Measurements from ENCODE around the gene AADAC. TPM values are rescaled to one million over a fixed set of nuclear protein-coding genes. Genes with fewer than 3 reads are reported as not detected.
A peak's percentile ranks its signal among the peaks of the same experiment; 100 is the strongest.
"Not testable (repeated sequence)": the region's sequence is repeated elsewhere in the genome, so short reads cannot be mapped to it uniquely, and the experiment has no call there.

The AADAC gene
- total RNA-seq, 4 donors from 2014 or later, result 0.35 to 6.5 (median 1.0) TPM

DNA sequence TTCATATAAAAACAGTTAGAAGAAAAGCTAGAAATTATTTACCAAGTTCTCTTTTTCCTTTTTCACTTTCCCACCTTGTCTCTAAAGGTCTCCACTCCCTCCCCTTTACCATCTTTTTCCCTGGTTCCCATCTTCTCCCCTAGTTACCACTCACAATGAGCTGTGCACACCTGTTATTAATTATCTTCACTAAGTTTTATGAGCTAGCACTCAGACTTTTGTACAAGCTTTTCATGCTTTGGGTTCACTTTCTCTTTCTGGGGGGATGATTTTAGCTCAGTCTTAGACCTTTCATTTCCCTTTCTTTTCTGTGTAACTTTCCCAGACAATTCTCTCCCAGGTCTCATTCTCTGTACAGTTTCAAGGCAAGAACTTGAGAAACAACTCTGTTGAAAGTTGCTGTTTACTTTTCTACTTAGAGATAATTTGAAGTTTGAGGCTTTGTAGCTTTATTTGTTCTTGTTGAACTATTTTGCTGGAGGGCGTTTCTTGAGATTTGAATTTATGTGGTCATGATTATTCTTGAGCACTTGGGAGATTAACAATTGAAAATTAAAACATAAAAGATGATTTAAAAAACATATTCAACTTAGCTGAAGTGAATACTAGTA is 24.0 kb upstream of the AADAC start:
- H3K9me3 ChIP-seq, result no peaks in the 10 kb centered on the region
- TF ChIP-seq POLR2A (IDR thresholded peaks at IDR 0.05), result no peak
- H3K27me3 ChIP-seq, result no peaks in the 10 kb centered on the region
- intact Hi-C loops (cut with DNase I), result no loop called here
- DNase-seq, result no peak
- H3K4me1 ChIP-seq, result peaks cover 0 to 20% (median under 1%) of the 10 kb centered on the region in 3 donors
- no peak overlapping the region for H3K4me3 ChIP-seq
- no peak overlapping the region for H3K27ac ChIP-seq
- H3K36me3 ChIP-seq, result no peaks in the 10 kb centered on the region
- WGBS, 2 donors, result 53 to 67% methylated on average over 1 of the region's 1 CpG

- not testable (repeated sequence) for H3K27ac ChIP-seq
These were observed 23.2 kb upstream of the AADAC start for GRCh38 chr3:151790763-151791162.

DNA sequence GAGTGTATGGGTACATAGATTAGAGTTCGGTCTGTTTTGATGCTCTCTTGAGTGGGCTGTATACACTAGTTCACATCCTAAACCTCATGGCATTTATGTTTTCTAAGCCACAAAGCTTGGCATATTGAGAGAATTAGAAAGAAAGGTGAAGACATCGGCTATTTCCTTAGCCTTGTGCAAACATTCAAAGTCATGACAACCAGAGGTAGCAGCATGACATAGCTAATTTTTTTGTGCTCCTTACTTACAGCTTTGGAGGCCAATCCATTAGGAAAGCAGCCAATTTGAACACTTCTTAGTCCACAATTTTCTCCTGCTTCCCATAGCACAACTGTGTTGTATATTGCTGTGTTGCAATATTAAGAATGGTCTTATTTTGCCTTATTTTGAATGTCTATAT is 21.5 kb upstream of the AADAC start:
- intact Hi-C loops (cut with DNase I), result no loop called here
- Histone ChIP-seq H3K9me3 (no peaks in the 10 kb centered on the region), H3K4me1 (peaks cover 0 to 28% (median 4%) of the 10 kb centered on the region in 3 donors), H3K4me3 (no peak overlapping the region), H3K36me3 (no peaks in the 10 kb centered on the region), H3K27me3 (no peaks in the 10 kb centered on the region), H3K27ac (no peak overlapping the region)
- 67 to 79% methylated on average over 2 of the region's 2 CpGs for WGBS, 2 donors
- no peak for DNase-seq
- TF ChIP-seq POLR2A (IDR thresholded peaks at IDR 0.05), result no peak
- TF ChIP-seq, protein P1, sequence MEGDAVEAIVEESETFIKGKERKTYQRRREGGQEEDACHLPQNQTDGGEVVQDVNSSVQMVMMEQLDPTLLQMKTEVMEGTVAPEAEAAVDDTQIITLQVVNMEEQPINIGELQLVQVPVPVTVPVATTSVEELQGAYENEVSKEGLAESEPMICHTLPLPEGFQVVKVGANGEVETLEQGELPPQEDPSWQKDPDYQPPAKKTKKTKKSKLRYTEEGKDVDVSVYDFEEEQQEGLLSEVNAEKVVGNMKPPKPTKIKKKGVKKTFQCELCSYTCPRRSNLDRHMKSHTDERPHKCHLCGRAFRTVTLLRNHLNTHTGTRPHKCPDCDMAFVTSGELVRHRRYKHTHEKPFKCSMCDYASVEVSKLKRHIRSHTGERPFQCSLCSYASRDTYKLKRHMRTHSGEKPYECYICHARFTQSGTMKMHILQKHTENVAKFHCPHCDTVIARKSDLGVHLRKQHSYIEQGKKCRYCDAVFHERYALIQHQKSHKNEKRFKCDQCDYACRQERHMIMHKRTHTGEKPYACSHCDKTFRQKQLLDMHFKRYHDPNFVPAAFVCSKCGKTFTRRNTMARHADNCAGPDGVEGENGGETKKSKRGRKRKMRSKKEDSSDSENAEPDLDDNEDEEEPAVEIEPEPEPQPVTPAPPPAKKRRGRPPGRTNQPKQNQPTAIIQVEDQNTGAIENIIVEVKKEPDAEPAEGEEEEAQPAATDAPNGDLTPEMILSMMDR (IDR thresholded peaks at IDR 0.05), result no peak

More at GRCh38 chr3:151790763-151791162, 23.2 kb upstream of the AADAC start:
- H3K4me1 ChIP-seq, result peaks cover 0 to 28% (median 4%) of the 10 kb centered on the region in 3 donors
- H3K9me3 ChIP-seq; DNase-seq; intact Hi-C loops (cut with DNase I); H3K4me3 ChIP-seq; H3K36me3 ChIP-seq; H3K27me3 ChIP-seq: not testable (repeated sequence)
- 81 to 89% methylated on average over 2 of the region's 2 CpGs for WGBS, 2 donors

DNA sequence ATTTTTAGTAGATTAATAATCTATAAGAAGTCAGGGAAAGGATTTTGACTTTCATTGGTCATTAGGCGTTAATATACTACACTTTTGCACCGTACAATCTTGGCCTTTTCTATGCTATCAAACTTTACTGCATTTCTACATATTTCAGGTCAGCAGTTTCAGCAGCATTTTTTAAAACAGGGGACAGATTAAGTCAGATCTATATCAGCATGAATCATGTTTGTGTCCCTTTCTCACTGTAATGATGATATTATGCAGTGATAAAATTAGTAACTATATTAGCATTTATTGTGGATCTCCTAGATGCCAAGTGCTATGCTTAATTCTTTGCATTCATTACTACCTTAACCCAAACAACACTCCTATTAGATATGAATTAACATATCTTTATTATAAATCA is 20.3 kb upstream of the AADAC start:
- Histone ChIP-seq H3K4me3 (no peak overlapping the region), H3K9me3 (no peaks in the 10 kb centered on the region), H3K36me3 (no peaks in the 10 kb centered on the region), H3K27ac (no peak overlapping the region), H3K4me1 (peaks cover 0 to 28% (median 4%) of the 10 kb centered on the region in 3 donors), H3K27me3 (no peaks in the 10 kb centered on the region)
- intact Hi-C loops (cut with DNase I), result no loop called here
- DNase-seq, result no peak
- TF ChIP-seq POLR2A (IDR thresholded peaks at IDR 0.05), result no peak
- TF ChIP-seq, protein P1 (IDR thresholded peaks at IDR 0.05), result no peak
- WGBS, 2 donors, result 69 to 75% methylated on average over 2 of the region's 2 CpGs

- 66 to 77% methylated on average over 2 of the region's 2 CpGs for WGBS, 2 donors
- no peaks in the 10 kb centered on the region for H3K27me3 ChIP-seq
- no peaks in the 10 kb centered on the region for H3K9me3 ChIP-seq
- H3K27ac ChIP-seq, result no peak overlapping the region
- H3K4me1 ChIP-seq, result peaks cover 0 to 28% (median 4%) of the 10 kb centered on the region in 3 donors
- intact Hi-C loops (cut with DNase I), result no loop called here
- TF ChIP-seq, protein P1 (IDR thresholded peaks at IDR 0.05), result no peak
- TF ChIP-seq POLR2A (IDR thresholded peaks at IDR 0.05), result no peak
- no peaks in the 10 kb centered on the region for H3K36me3 ChIP-seq
- H3K4me3 ChIP-seq, result no peak overlapping the region
- no peak for DNase-seq
These were observed 19.8 kb upstream of the AADAC start for GRCh38 chr3:151794080-151794479.

- H3K36me3 ChIP-seq, result no peaks in the 10 kb centered on the region
- intact Hi-C loops (cut with DNase I), result no loop called here
- H3K9me3 ChIP-seq, result no peaks in the 10 kb centered on the region
- H3K27ac ChIP-seq, result peak overlapping the region in 1 of 4 donors; percentile 13
- 40 to 50% methylated on average over 4 of the region's 4 CpGs for WGBS, 2 donors
- peaks cover 0 to 30% (median 4%) of the 10 kb centered on the region in 3 donors for H3K4me1 ChIP-seq
- H3K27me3 ChIP-seq, result no peaks in the 10 kb centered on the region
- no peak for DNase-seq
- TF ChIP-seq POLR2A (IDR thresholded peaks at IDR 0.05), result no peak
- TF ChIP-seq, protein P1 (IDR thresholded peaks at IDR 0.05), result no peak
- H3K4me3 ChIP-seq, result no peak overlapping the region
These were observed 18.6 kb upstream of the AADAC start for GRCh38 chr3:151795276-151795675.
